ENCODE data around the gene LMLN. TPM values are rescaled to one million over a fixed set of nuclear protein-coding genes. Genes with fewer than 3 reads are reported as not detected.
"Not testable (repeated sequence)": the region's sequence is repeated elsewhere in the genome, so short reads cannot be mapped to it uniquely, and the experiment has no call there.

Gene LMLN
- total RNA-seq, 1 donor: 6.5 TPM

DNA sequence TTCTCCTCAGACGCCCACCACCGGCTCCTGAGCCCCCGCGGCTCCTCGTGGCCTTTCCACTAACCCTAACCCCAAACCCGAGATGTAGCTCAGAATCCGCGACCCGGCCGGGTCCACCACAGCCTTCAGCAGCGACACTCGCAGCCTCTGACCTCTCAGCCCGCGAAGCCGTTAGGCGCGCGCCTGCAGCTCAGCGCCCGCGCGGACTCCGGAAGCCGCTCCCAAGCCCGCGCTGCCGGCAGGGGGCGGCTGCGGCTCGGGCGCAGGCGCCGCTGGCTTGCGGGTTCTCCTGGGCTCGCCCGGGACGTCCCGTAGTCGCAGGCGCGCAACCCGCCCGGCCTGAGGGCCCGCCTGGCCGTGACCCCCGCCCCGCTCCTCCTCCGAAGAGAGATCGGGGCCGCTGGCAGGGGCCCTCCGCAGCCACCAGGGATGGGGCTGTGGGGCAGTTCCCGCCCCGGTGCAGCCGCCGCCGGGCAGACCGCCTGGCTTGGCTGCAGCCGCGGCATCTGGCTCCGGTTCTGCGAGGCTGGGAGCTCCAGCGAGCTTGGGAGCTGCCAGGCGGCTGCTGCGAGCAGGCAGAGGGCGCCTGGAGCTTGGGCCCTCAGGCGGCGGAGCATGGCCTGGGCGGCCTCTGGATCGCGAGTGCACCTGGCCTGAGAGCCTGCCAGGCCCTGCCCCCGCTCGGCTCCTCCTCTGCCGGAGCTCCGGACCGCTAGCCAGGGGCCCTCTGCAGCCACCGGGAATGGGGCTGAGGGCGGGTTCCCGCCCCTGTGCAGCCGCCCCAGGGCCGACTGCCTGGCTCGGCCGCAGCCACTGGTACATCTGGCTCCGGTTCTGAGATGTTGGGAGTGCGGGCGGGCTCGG is 120.7 kb downstream of the LMLN start:
- H3K4me3 ChIP-seq (ENCODE audit: low read depth, low read length): peak overlapping the region; percentile 45
- TF ChIP-seq, protein P1, sequence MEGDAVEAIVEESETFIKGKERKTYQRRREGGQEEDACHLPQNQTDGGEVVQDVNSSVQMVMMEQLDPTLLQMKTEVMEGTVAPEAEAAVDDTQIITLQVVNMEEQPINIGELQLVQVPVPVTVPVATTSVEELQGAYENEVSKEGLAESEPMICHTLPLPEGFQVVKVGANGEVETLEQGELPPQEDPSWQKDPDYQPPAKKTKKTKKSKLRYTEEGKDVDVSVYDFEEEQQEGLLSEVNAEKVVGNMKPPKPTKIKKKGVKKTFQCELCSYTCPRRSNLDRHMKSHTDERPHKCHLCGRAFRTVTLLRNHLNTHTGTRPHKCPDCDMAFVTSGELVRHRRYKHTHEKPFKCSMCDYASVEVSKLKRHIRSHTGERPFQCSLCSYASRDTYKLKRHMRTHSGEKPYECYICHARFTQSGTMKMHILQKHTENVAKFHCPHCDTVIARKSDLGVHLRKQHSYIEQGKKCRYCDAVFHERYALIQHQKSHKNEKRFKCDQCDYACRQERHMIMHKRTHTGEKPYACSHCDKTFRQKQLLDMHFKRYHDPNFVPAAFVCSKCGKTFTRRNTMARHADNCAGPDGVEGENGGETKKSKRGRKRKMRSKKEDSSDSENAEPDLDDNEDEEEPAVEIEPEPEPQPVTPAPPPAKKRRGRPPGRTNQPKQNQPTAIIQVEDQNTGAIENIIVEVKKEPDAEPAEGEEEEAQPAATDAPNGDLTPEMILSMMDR (IDR thresholded peaks at IDR 0.05; ENCODE audit: insufficient read depth, low read depth, low read length): peak; percentile 56
- peak; percentile 63 for DNase-seq (ENCODE audit: low read depth)

DNA sequence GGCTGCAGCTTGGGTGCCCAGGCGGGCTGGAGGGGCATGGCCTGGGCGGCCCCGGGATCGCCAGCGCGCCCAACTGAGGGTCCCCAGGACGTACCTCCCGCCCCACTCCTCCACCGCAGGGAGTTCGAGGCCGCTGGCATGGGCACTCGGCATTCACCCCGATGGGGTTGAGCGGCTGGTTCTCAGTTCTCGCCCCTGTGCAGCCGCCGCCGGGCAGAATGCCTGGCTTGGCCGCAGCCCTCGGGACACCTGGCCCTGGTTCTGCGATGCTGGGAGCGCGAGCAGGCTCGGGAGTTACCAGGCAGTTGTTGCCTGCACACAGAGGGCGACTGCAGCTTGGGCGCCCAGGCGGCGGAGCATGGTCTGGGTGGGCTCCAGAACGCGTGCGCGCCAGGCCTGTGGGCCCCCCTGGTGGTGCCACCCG is 121.4 kb downstream of the LMLN start:
- H3K4me3 ChIP-seq (ENCODE audit: low read depth, low read length): no peak overlapping the region
- TF ChIP-seq, protein P1 (IDR thresholded peaks at IDR 0.05; ENCODE audit: insufficient read depth, low read depth, low read length): no peak

DNA sequence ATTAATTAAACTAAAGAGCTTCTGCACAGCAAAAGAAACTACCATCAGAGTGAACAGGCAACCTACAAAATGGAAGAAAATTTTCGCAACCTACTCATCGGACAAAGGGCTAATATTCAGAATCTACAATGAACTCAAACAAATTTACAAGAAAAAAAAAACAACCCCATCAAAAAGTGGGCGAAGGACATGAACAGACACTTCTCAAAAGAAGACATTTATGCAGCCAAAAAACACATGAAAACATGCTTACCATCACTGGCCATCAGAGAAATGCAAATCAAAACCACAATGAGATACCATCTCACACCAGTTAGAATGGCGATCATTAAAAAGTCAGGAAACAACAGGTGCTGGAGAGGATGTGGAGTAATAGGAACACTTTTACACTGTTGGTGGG is 122.2 kb downstream of the LMLN start:
- not testable (repeated sequence) for H3K4me3 ChIP-seq (ENCODE audit: low read depth, low read length); DNase-seq (ENCODE audit: low read depth)

More for the DNA sequence above, 121.4 kb downstream of the LMLN start:
- no peak for DNase-seq (ENCODE audit: low read depth)

DNA sequence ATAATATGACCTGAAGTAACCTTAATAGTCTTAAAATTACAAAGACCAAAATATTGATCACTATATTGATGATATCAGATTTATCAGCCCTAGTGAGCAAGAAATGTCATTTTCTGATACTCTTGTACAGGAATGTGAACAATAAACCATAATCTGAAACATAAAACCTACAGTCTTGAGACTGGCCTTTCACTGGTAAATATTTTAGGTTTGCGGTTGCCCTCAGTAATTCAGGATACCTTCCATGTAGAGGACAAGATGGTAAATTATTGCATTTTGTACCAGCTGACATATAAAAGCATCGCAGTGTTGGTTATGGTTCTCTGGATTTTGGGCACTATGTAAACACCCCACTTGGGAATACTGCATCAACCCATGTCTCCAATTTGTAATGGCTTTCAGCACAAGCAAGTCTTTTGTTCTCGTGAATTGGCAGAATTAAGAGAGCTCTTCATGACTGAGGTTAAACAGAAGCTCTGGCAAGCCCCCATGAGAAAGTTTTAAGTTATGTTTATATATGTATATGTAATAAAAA is 128.5 kb downstream of the LMLN start:
- H3K4me3 ChIP-seq (ENCODE audit: low read depth, low read length): no peak overlapping the region
- TF ChIP-seq, protein P1 (IDR thresholded peaks at IDR 0.05; ENCODE audit: insufficient read depth, low read depth, low read length): no peak
- no peak for DNase-seq (ENCODE audit: low read depth)

DNA sequence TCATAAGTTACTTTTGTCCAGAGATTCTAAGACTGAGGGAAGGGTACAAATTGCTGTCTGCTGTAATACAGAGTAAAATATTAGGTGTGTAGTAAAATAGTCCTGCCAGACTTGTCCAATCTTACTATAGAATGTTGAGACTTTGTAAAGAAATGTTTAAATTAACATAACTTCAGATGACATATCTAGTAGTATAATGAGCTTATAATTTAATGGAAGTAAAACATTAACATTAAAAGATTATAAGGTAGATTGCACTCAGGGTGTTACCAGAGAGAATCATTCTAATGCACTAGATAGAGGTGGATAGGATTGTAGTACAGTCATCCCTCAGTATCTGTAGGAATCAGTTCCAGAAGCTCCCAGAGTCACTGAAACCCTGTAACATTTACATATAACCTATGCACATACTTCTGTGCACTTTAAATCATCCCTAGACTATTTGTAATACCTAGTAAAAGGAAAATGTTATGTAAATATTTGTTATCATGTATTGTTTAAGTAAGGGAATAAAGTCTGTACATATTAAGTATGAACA is 130.8 kb downstream of the LMLN start:
- H3K4me3 ChIP-seq (ENCODE audit: low read depth, low read length): no peak overlapping the region
- TF ChIP-seq, protein P1 (IDR thresholded peaks at IDR 0.05; ENCODE audit: insufficient read depth, low read depth, low read length): no peak
- no peak for DNase-seq (ENCODE audit: low read depth)

DNA sequence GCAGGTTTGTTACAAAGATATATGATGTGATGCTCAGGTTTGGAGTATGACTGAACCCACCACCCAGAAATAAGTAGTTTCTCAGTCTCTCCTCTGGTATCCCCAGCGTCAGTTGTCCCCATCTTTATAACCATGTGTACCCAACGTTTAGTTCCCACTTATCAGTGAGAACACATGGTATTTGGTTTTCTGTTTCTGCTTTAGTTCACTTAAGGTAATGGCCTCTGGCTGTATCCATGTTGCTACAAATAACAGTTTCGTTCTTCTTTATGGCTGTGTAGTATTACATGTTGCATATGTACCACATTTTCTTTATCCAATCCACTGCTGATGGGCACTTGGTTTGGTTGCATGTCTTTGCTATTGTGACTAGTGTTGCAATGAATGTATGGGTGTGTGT is 132.3 kb downstream of the LMLN start:
- TF ChIP-seq, protein P1 (IDR thresholded peaks at IDR 0.05; ENCODE audit: insufficient read depth, low read depth, low read length): no peak
- no peak overlapping the region for H3K4me3 ChIP-seq (ENCODE audit: low read depth, low read length)
- no peak for DNase-seq (ENCODE audit: low read depth)

DNA sequence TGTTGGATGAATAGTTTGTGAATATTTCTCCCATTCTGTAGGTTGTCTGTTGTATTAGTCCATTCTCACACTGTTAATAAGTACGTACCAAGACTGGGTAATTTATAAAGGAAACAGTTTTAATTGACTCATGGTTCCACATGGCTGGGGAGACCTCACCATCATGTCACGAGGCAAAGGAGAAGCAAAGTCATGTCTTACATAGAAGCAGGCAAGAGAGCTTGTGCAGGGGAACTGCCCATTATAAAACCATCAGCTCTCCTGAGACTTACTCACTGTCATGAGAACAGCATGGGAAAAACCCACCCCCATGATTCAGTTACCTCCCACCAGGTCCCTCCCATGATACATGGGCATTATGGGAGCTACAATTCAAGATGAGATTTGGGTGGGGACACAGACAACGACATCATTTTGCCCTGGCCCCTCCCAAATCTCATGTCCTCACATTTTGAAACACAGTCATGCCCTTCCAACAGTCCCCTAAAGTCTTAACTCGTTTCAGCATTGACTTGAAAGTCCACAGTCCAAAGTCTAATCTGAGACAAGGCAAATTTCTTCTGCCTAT is 133.2 kb downstream of the LMLN start:
- DNase-seq (ENCODE audit: low read depth): no peak
- TF ChIP-seq, protein P1 (IDR thresholded peaks at IDR 0.05; ENCODE audit: insufficient read depth, low read depth, low read length): no peak

More for the DNA sequence above, 133.2 kb downstream of the LMLN start:
- H3K4me3 ChIP-seq (ENCODE audit: low read depth, low read length): no peak overlapping the region

All from fibroblast of villous mesenchyme (primary cell).